WTC11 (cell line): ENCODE data around the gene CEP152. TPM values are rescaled to one million over a fixed set of nuclear protein-coding genes. Genes with fewer than 3 reads are reported as not detected.

Source experiments
- ATAC-seq: fragments of 200-7000 bp; cut with Tn5 transposase; 2 replicates; pipeline ENCODE4 v1.10.0; 2021; ENCODE audit warnings: mild to moderate bottlenecking, moderate library complexity
- CTCF ChIA-PET: fragments of 300-600 bp; sonication (Branson Sonifier 250); formaldehyde crosslinking; loops from one replicate; lab custom pipeline; 2021; ENCODE audit warnings: antibody characterized with exemption; lab: Charles Lee
- POLR2A ChIA-PET: fragments of 350-600 bp; sonication (Branson Sonifier 250); formaldehyde crosslinking; loops from one replicate; lab custom pipeline; 2021; ENCODE audit warnings: antibody characterized with exemption; lab: Charles Lee
- DNase-seq: peaks from one replicate; pipeline ENCODE4 v3.0.0; 2021; ENCODE audit warnings: low spot score
- H3K27ac Mint-ChIP-seq: 2 replicates; pipeline ENCODE4 v1.8.0; 2021; ENCODE audit warnings: mixed read lengths
- H3K27me3 Mint-ChIP-seq: 2 replicates; pipeline ENCODE4 v1.8.0; 2021; ENCODE audit warnings: low read depth, mild to moderate bottlenecking, moderate library complexity, mixed read lengths
- H3K36me3 Mint-ChIP-seq: 2 replicates; pipeline ENCODE4 v1.8.0; 2021; ENCODE audit warnings: mixed read lengths
- H3K4me1 Mint-ChIP-seq: 2 replicates; pipeline ENCODE4 v1.8.0; 2022; ENCODE audit warnings: mixed read lengths
- H3K4me3 Mint-ChIP-seq: 2 replicates; pipeline ENCODE4 v1.8.0; 2021; ENCODE audit warnings: mild to moderate bottlenecking, moderate library complexity, mixed read lengths
- H3K9me3 Mint-ChIP-seq: 2 replicates; pipeline ENCODE4 v1.8.0; 2021; ENCODE audit warnings: mixed read lengths
- AFF4 ChIP-seq: sonication (generic); formaldehyde crosslinking; IDR thresholded peaks from 2 replicates; pipeline ENCODE4 v1.8.1; 2023; ENCODE audit warnings: mild to moderate bottlenecking, missing genetic modification reagents, borderline replicate concordance
- ATF6 ChIP-seq: sonication (generic); formaldehyde crosslinking; IDR thresholded peaks from 2 replicates; pipeline ENCODE4 v1.8.1; 2023; ENCODE audit warnings: mild to moderate bottlenecking, missing genetic modification reagents
- CREM ChIP-seq: sonication (generic); formaldehyde crosslinking; IDR thresholded peaks from 2 replicates; pipeline ENCODE4 v1.8.1; 2022; ENCODE audit warnings: mild to moderate bottlenecking, missing genetic modification reagents, moderate library complexity
- FOXJ3 ChIP-seq: sonication (generic); formaldehyde crosslinking; IDR thresholded peaks from 2 replicates; pipeline ENCODE4 v1.9.0; 2021; ENCODE audit warnings: missing genetic modification reagents, mild to moderate bottlenecking, borderline replicate concordance
- FOXP4 ChIP-seq: sonication (generic); formaldehyde crosslinking; IDR thresholded peaks from 2 replicates; pipeline ENCODE4 v1.8.0; 2022; ENCODE audit warnings: mild to moderate bottlenecking, missing genetic modification reagents
- GRHL2 ChIP-seq: fragments of 250-450 bp; sonication (Bioruptor Pico); IDR thresholded peaks from 2 replicates; pipeline ENCODE4 v1.8.0; 2022; ENCODE audit warnings: mild to moderate bottlenecking, moderate library complexity; ENCODE audit not compliant: insufficient replicate concordance, severe bottlenecking
- JAZF1 ChIP-seq: fragments of 250-450 bp; sonication (Bioruptor Pico); IDR thresholded peaks from 2 replicates; pipeline ENCODE4 v1.9.0; 2021; ENCODE audit warnings: moderate library complexity, mild to moderate bottlenecking, inconsistent platforms
- NFE2L1 ChIP-seq: sonication (generic); formaldehyde crosslinking; IDR thresholded peaks from 2 replicates; pipeline ENCODE4 v1.8.1; 2023; ENCODE audit warnings: missing genetic modification reagents
- NR3C1 ChIP-seq: sonication (generic); formaldehyde crosslinking; conservative IDR thresholded peaks from 2 replicates; pipeline ENCODE4 v1.8.1; 2023; ENCODE audit warnings: low read depth, mild to moderate bottlenecking, missing genetic modification reagents
- RORB ChIP-seq: fragments of 250-450 bp; sonication (Bioruptor Pico); IDR thresholded peaks from 2 replicates; pipeline ENCODE4 v1.9.0; 2021; ENCODE audit warnings: mild to moderate bottlenecking
- TCF7 ChIP-seq: sonication (generic); formaldehyde crosslinking; IDR thresholded peaks from 2 replicates; pipeline ENCODE4 v1.8.0; 2022; ENCODE audit warnings: mild to moderate bottlenecking, low read depth, missing genetic modification reagents, moderate library complexity
- ZNF317 ChIP-seq: sonication (generic); formaldehyde crosslinking; IDR thresholded peaks from 2 replicates; pipeline ENCODE4 v1.8.1; 2023; ENCODE audit warnings: low read depth, mild to moderate bottlenecking, moderate library complexity, missing genetic modification reagents, borderline replicate concordance
- ZNF416 ChIP-seq: fragments of 250-450 bp; sonication (Bioruptor Pico); IDR thresholded peaks from 2 replicates; pipeline ENCODE4 v1.9.0; 2021; ENCODE audit warnings: mild to moderate bottlenecking, inconsistent platforms
- ZNF671 ChIP-seq: fragments of 250-450 bp; sonication (Bioruptor Pico); IDR thresholded peaks from 2 replicates; pipeline ENCODE4 v1.8.0; 2021; ENCODE audit warnings: mild to moderate bottlenecking
- total RNA-seq: library from RNA; stranded (reverse); gene quantifications from 3 replicates; pipeline ENCODE4 v1.2.3, GENCODE V29; 2021
- TF ChIP-seq, protein P1 (sequence below): sonication (generic); formaldehyde crosslinking; IDR thresholded peaks from 2 replicates; pipeline ENCODE4 v1.8.1; 2023; ENCODE audit warnings: mild to moderate bottlenecking, missing genetic modification reagents, moderate library complexity
- TF ChIP-seq, protein P2 (sequence below): sonication (generic); formaldehyde crosslinking; IDR thresholded peaks from 2 replicates; pipeline ENCODE4 v1.8.0; 2022; ENCODE audit warnings: mild to moderate bottlenecking, missing genetic modification reagents

CEP152 gene
- total RNA-seq, 1 experiment from 2014 or later = 16.7 TPM

DNA sequence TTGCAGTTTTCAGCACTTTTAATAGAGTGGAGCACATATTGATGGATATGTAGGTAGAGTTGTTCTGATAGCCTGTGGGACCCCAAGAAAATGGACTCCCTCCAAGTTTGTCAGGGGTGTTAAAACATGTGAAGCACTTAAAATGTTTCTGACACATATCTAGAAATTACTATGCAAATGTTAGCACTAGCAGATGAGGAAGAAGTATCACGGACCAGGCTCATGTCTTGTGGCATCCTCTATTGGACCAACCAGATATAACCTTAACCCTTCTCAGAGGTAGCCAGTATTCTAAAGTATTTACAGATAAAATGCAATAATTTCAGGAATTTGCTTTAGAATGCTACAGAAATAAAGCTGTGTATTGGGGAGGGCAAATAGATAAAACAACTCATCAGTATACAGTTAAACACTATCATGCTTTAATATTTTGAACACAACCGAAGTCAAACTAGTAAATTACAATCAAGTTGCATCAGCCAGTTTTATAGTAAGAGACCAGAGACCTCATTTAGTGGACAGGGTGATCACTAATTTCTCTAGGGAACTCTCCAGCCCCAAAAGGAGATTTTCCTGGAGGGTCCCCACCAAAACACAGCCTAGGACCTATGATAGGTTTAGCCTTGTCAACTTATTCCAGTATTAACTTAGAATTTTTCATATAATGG, 108.2 kb downstream of the CEP152 start (continued):
- TF ChIP-seq, protein P1, sequence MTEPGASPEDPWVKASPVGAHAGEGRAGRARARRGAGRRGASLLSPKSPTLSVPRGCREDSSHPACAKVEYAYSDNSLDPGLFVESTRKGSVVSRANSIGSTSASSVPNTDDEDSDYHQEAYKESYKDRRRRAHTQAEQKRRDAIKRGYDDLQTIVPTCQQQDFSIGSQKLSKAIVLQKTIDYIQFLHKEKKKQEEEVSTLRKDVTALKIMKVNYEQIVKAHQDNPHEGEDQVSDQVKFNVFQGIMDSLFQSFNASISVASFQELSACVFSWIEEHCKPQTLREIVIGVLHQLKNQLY (CRISPR knock-in tag) = no peak
- TF ChIP-seq ATF6 (CRISPR knock-in tag) = no peak
- no peak for TF ChIP-seq CREM (CRISPR knock-in tag)
- TF ChIP-seq AFF4 = no peak
- TF ChIP-seq ZNF416 (CRISPR knock-in tag) = no peak
- no peak for TF ChIP-seq FOXP4 (CRISPR knock-in tag)

DNA sequence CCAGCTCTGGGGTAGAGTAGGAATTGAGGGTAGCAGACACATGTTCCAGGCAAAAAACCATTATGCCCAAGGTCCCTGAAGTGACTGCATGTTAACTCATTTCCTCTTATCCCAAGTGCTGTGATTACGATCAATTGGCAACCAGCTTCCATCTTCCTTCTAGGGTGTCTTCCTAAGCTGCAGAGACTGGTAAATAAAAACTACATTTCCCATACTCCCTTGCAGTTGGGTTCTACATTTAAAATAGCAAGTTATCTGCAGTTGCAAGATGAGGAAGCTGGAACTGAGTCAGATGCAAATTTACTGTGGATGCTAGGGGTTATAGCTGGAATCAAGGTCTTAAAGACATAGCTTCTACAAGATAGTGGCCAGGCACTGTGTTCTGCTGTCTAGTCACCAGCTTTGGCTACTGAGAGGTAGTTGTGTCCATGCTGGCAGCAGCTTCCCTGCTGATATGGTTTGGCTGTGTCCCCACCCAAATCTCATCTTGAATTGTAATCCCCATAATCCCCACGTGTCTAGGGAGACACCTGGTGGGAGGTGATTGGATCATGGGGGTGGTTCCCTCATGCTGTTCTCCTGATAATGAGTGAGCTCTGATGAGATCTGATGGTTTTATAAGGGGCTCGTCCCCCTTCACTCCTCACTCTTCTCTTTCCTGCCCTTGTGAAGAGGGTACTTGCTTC, 114.1 kb downstream of the CEP152 start:
- Mint-ChIP-seq H3K27ac (no peak overlapping the region; the same call in 1 of the 2 replicates), H3K4me3 (no peak overlapping the region), H3K36me3 (no peaks in the 10 kb centered on the region), H3K9me3 (no peaks in the 10 kb centered on the region), H3K27me3 (no peaks in the 10 kb centered on the region), H3K4me1 (no peaks in the 10 kb centered on the region)
- no peak for DNase-seq
- ChIA-PET CTCF (no interaction called here), POLR2A (no interaction called here)
- TF ChIP-seq TCF7 (no peak), RORB (CRISPR knock-in tag) (no peak), NFE2L1 (CRISPR knock-in tag) (no peak), JAZF1 (CRISPR knock-in tag) (no peak), ZNF671 (CRISPR knock-in tag) (no peak), ZNF317 (CRISPR knock-in tag) (no peak), GRHL2 (CRISPR knock-in tag) (no peak), NR3C1 (no peak), FOXJ3 (CRISPR knock-in tag) (no peak)
- TF ChIP-seq, protein P2, sequence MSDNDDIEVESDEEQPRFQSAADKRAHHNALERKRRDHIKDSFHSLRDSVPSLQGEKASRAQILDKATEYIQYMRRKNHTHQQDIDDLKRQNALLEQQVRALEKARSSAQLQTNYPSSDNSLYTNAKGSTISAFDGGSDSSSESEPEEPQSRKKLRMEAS (CRISPR knock-in tag) = no peak
- peak; percentile 55 for ATAC-seq
